ENCODE measurements around the gene PDZD2. TPM values are rescaled to one million over a fixed set of nuclear protein-coding genes. Genes with fewer than 3 reads are reported as not detected.
"Not testable (repeated sequence)": the region's sequence is repeated elsewhere in the genome, so short reads cannot be mapped to it uniquely, and the experiment has no call there.

Gene PDZD2
- total RNA-seq, 2 donors from 2014 or later = 6.6 to 14.6 TPM

DNA sequence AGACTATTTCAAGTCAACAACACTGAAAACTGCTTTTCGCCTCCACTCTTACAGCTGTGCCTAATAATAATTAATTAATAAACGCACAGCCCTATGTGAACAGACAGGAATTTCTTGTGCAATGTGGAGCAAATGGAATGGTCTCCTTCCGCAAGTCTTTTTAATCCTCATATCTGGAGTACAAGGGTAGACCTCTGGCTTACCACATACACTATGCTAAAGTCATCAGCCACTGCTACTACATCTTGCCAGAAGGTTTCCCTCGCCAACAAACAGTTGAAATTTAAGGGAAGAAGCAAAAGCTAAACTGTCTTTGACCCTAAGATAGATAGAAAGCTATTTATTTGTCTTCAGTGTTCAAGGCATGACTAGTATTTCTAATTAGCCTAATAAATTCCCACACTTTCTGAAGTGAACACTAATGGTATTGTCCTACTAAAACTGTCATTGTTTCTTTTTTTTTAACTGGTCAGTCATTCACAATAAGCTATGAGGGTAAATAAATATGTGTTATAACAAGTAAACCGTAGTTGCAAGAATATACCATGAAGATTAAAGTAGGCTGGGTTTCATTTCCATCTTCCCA is 471.3 kb downstream of the PDZD2 start:
- no peak overlapping the region for H3K27ac Mint-ChIP-seq
- peaks cover 16% of the 10 kb centered on the region for H3K9me3 ChIP-seq (ENCODE audit: control insufficient read depth, low read length)
- H3K9ac ChIP-seq (ENCODE audit: extremely low read depth, low read length, poor library complexity, severe bottlenecking) = no peak overlapping the region
- H3K9me3 Mint-ChIP-seq = peaks cover 11% of the 10 kb centered on the region
- no peaks in the 10 kb centered on the region for H3K27me3 ChIP-seq (ENCODE audit: control insufficient read depth, insufficient read depth, low read length, poor library complexity, severe bottlenecking)
- DNase-seq = no peak
- H3K36me3 Mint-ChIP-seq (ENCODE audit: low read depth) = peaks cover 70% of the 10 kb centered on the region
- no peaks in the 10 kb centered on the region for H3K27me3 Mint-ChIP-seq (ENCODE audit: insufficient read depth)
- H3K4me1 ChIP-seq (ENCODE audit: control insufficient read depth, insufficient read depth, low read length) = no peaks in the 10 kb centered on the region
- H3K4me1 Mint-ChIP-seq = no peaks in the 10 kb centered on the region
- peaks cover 88% of the 10 kb centered on the region for H3K36me3 ChIP-seq (ENCODE audit: control insufficient read depth, insufficient read depth, low read length)
- TF ChIP-seq, protein P1, sequence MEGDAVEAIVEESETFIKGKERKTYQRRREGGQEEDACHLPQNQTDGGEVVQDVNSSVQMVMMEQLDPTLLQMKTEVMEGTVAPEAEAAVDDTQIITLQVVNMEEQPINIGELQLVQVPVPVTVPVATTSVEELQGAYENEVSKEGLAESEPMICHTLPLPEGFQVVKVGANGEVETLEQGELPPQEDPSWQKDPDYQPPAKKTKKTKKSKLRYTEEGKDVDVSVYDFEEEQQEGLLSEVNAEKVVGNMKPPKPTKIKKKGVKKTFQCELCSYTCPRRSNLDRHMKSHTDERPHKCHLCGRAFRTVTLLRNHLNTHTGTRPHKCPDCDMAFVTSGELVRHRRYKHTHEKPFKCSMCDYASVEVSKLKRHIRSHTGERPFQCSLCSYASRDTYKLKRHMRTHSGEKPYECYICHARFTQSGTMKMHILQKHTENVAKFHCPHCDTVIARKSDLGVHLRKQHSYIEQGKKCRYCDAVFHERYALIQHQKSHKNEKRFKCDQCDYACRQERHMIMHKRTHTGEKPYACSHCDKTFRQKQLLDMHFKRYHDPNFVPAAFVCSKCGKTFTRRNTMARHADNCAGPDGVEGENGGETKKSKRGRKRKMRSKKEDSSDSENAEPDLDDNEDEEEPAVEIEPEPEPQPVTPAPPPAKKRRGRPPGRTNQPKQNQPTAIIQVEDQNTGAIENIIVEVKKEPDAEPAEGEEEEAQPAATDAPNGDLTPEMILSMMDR (conservative IDR thresholded peaks at IDR 0.05) = no peak
- H3K4me3 Mint-ChIP-seq = no peak overlapping the region
- WGBS, 2 experiments (ENCODE audit: insufficient coverage in 1 of 2, insufficient read length in 1 of 2) = 99 to 100% methylated on average over 1 to 4 of the region's 5 CpGs
- no peak overlapping the region for H3K4me3 ChIP-seq (ENCODE audit: low read length)
- H3K27ac ChIP-seq (ENCODE audit: low read depth, low read length) = no peak overlapping the region

GRCh38 chr5:32115985-32116384 is 477.1 kb downstream of the PDZD2 start:
- Mint-ChIP-seq H3K27me3 (ENCODE audit: insufficient read depth) (no peaks in the 10 kb centered on the region), H3K4me3 (no peak overlapping the region), H3K36me3 (ENCODE audit: low read depth) (peaks cover 68% of the 10 kb centered on the region), H3K4me1 (no peaks in the 10 kb centered on the region), H3K9me3 (no peaks in the 10 kb centered on the region), H3K27ac (no peak overlapping the region)
- Histone ChIP-seq H3K36me3 (ENCODE audit: control insufficient read depth, insufficient read depth, low read length) (peaks cover 82% of the 10 kb centered on the region), H3K27me3 (ENCODE audit: control insufficient read depth, insufficient read depth, low read length, poor library complexity, severe bottlenecking) (no peaks in the 10 kb centered on the region), H3K4me1 (ENCODE audit: control insufficient read depth, insufficient read depth, low read length) (no peaks in the 10 kb centered on the region), H3K27ac (ENCODE audit: low read depth, low read length) (no peak overlapping the region), H3K4me3 (ENCODE audit: low read length) (no peak overlapping the region), H3K9me3 (ENCODE audit: control insufficient read depth, low read length) (no peaks in the 10 kb centered on the region), H3K9ac (ENCODE audit: extremely low read depth, low read length, poor library complexity, severe bottlenecking) (no peak overlapping the region)
- WGBS, 2 experiments (ENCODE audit: insufficient coverage in 1 of 2, insufficient read length in 1 of 2) = 92 to 96% methylated on average over 3 of the region's 3 CpGs
- TF ChIP-seq, protein P1 (conservative IDR thresholded peaks at IDR 0.05) = peak; percentile 48
- DNase-seq = no peak

DNA sequence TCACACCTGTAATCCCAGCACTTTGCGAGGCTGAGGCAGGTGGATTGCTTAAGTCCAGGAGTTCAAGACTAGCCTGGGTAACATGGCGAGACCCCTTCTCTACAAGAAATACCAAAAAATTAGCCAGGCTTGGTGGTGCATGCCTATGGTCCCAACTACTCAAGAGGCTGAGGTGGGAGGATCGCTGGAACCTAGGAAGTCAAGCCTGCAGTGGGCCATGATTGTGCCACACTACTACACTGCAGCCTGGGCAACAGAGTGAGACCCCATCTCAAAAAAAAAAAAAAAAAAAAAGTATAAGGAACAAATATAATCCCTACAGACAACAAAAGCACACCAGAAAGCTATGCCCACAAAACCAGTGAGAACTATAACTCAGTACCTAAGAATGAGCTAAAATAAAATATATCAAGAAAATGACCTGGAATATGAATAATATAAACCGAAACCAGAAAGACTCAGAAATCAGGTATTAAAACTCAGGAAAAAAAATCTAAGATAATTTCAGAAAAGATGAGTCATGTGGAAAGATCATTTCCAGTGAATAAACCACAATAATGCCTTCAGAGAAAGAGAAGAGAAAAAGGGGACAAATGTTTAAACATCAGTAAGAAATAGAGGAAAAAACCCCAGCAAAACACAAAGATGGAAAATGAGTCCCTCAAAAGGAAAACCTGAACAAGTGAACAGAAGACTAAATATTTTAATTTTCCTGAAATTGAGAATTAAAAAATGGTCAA is 477.8 kb downstream of the PDZD2 start:
- H3K27ac ChIP-seq (ENCODE audit: low read depth, low read length) = no peak overlapping the region

GRCh38 chr5:32118922-32119321 is 480.0 kb downstream of the PDZD2 start:
- H3K4me3 ChIP-seq (ENCODE audit: low read length); H3K27ac ChIP-seq (ENCODE audit: low read depth, low read length): not testable (repeated sequence)
- H3K36me3 Mint-ChIP-seq (ENCODE audit: low read depth) = peaks cover 59% of the 10 kb centered on the region

More for the DNA sequence above, 477.8 kb downstream of the PDZD2 start:
- H3K9me3 ChIP-seq (ENCODE audit: control insufficient read depth, low read length) = no peaks in the 10 kb centered on the region
- DNase-seq = no peak
- Mint-ChIP-seq H3K27me3 (ENCODE audit: insufficient read depth) (no peaks in the 10 kb centered on the region), H3K9me3 (no peaks in the 10 kb centered on the region), H3K4me1 (no peaks in the 10 kb centered on the region), H3K27ac (no peak overlapping the region), H3K36me3 (ENCODE audit: low read depth) (peaks cover 69% of the 10 kb centered on the region), H3K4me3 (no peak overlapping the region)
- no peak overlapping the region for H3K4me3 ChIP-seq (ENCODE audit: low read length)
- TF ChIP-seq, protein P1 (conservative IDR thresholded peaks at IDR 0.05) = no peak
- 98 to 100% methylated on average over 1 to 4 of the region's 4 CpGs for WGBS, 2 experiments (ENCODE audit: insufficient coverage in 1 of 2, insufficient read length in 1 of 2)
- H3K36me3 ChIP-seq (ENCODE audit: control insufficient read depth, insufficient read depth, low read length) = peaks cover 83% of the 10 kb centered on the region
- no peaks in the 10 kb centered on the region for H3K27me3 ChIP-seq (ENCODE audit: control insufficient read depth, insufficient read depth, low read length, poor library complexity, severe bottlenecking)
- no peaks in the 10 kb centered on the region for H3K4me1 ChIP-seq (ENCODE audit: control insufficient read depth, insufficient read depth, low read length)
- no peak overlapping the region for H3K9ac ChIP-seq (ENCODE audit: extremely low read depth, low read length, poor library complexity, severe bottlenecking)

More at GRCh38 chr5:32118922-32119321, 480.0 kb downstream of the PDZD2 start:
- peaks cover 85% of the 10 kb centered on the region for H3K36me3 ChIP-seq (ENCODE audit: control insufficient read depth, insufficient read depth, low read length)
- DNase-seq; H3K27ac Mint-ChIP-seq; H3K4me3 Mint-ChIP-seq; H3K4me1 ChIP-seq (ENCODE audit: control insufficient read depth, insufficient read depth, low read length); H3K9ac ChIP-seq (ENCODE audit: extremely low read depth, low read length, poor library complexity, severe bottlenecking); H3K27me3 ChIP-seq (ENCODE audit: control insufficient read depth, insufficient read depth, low read length, poor library complexity, severe bottlenecking); H3K27me3 Mint-ChIP-seq (ENCODE audit: insufficient read depth); H3K9me3 Mint-ChIP-seq; H3K4me1 Mint-ChIP-seq; H3K9me3 ChIP-seq (ENCODE audit: control insufficient read depth, low read length): not testable (repeated sequence)
- WGBS, 2 experiments (ENCODE audit: insufficient coverage in 1 of 2, insufficient read length in 1 of 2) = 95 to 99% methylated on average over 7 to 8 of the region's 8 CpGs
